ENCODE results near the gene DMAC2.

- TF ChIP-seq CTCF (conservative IDR thresholded peaks at IDR 0.05; ENCODE audit: low read depth in 2 of 2) (no peak), REST (IDR thresholded peaks at IDR 0.05; ENCODE audit: unreplicated experiment) (no peak), POLR2AphosphoS5 (IDR thresholded peaks at IDR 0.05; ENCODE audit: low read depth) (no peak), JUNB (IDR thresholded peaks at IDR 0.05; ENCODE audit: unreplicated experiment) (no peak), EZH2 (IDR thresholded peaks at IDR 0.05; ENCODE audit: low read depth, unreplicated experiment) (no peak), EZH2phosphoT487 (IDR thresholded peaks at IDR 0.05; ENCODE audit: unreplicated experiment) (no peak), CREB1 (CRISPR knock-in tag; IDR thresholded peaks at IDR 0.05; ENCODE audit: low read depth) (no peak), NANOG (IDR thresholded peaks at IDR 0.05; ENCODE audit: borderline replicate concordance) (no peak), ETS1 (IDR thresholded peaks at IDR 0.05) (no peak), ZNF331 (CRISPR knock-in tag; IDR thresholded peaks at IDR 0.05; ENCODE audit: low read depth) (no peak), ZNF114 (CRISPR knock-in tag; IDR thresholded peaks at IDR 0.05) (no peak), ZNF462 (CRISPR knock-in tag; IDR thresholded peaks at IDR 0.05) (no peak), STAT1 (IDR thresholded peaks at IDR 0.05; ENCODE audit: unreplicated experiment) (no peak)
Measured at GRCh38 chr19:41430922-41431321, 8.8 kb downstream of the DMAC2 start.
